Activated CD4-positive, CD25-positive, alpha-beta regulatory T cell treated with anti-CD3 and anti-CD28 coated beads, Interleukin-2, amount 50 U/mL, for 72 hours (primary cell): ENCODE results near the gene IMMP2L.

Experiments used
- DNase-seq: peaks from one replicate; pipeline ENCODE4 v3.0.0; 2021

IMMP2L gene

DNA sequence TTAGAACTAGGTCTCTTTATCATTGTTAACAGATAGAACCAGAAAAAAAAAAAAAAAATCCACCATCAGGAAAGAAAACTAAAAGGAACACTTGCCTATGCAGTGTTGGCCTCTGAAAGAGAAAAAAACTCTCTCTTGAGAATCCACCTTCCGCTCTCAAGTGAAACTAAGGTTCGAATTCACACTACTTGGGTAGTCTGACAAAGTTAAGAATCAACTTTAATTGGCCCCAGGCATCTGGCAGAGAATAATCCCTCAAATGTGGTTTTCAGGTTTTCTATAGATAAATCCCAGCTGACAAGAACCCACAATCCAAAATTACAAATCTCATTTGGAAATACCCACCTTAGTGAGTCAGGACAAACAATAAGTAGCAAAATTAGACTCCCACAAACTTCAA is 671.1 kb downstream of the IMMP2L start:
- DNase-seq: no peak

DNA sequence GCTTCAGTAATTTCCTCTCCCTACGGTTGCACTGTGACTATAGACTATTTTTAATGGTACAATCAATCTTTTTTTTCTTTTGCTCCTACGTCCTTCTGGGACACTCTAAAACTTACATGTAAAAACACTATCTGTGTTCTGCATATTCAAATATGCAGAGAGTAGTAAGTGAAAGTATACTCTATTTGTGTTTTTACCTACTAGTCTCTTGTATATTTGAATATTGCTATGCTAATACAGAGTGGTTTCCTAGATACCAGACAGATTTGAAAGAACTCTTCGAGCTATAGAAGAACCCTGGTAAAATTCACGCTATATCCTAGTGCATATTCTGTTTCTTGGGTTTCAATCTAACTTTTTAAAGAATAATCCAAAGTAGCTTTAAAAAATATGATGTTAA is 672.2 kb downstream of the IMMP2L start:
- DNase-seq: no peak

- no peak for DNase-seq
Observed at GRCh38 chr7:110889335-110889734, 673.0 kb downstream of the IMMP2L start.

- no peak for DNase-seq
Observed at GRCh38 chr7:110888641-110889040, 673.7 kb downstream of the IMMP2L start.

DNA sequence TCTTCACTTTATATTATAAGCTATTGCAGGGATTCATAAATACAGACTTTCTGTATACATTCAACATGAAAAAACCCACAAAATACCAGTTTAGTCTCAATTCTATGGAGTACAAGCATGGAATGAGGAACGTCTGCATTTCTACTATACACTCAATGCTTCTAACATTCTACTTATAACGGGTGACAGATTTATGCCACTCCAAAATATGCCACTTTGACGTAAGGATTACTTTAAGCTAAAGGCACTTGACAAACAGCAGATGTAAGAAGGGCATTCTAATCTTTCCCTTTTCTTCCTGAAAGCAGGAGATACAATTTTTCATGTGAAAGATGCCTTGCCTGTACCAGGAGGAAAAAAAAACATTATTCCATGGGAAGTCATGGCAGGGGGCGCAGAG is 676.8 kb downstream of the IMMP2L start:
- DNase-seq: no peak

GRCh38 chr7:110881721-110882120 is 680.6 kb downstream of the IMMP2L start:
- DNase-seq: no peak

GRCh38 chr7:110880971-110881370 is 681.3 kb downstream of the IMMP2L start:
- DNase-seq: no peak

GRCh38 chr7:110877016-110877415 is 685.3 kb downstream of the IMMP2L start:
- no peak for DNase-seq

- DNase-seq: no peak
Observed at GRCh38 chr7:110875346-110875745, 686.9 kb downstream of the IMMP2L start.

GRCh38 chr7:110871856-110872255 is 690.4 kb downstream of the IMMP2L start:
- no peak for DNase-seq

GRCh38 chr7:110870926-110871325 is 691.4 kb downstream of the IMMP2L start:
- DNase-seq: no peak

GRCh38 chr7:110868458-110868857 is 693.8 kb downstream of the IMMP2L start:
- DNase-seq: no peak

DNA sequence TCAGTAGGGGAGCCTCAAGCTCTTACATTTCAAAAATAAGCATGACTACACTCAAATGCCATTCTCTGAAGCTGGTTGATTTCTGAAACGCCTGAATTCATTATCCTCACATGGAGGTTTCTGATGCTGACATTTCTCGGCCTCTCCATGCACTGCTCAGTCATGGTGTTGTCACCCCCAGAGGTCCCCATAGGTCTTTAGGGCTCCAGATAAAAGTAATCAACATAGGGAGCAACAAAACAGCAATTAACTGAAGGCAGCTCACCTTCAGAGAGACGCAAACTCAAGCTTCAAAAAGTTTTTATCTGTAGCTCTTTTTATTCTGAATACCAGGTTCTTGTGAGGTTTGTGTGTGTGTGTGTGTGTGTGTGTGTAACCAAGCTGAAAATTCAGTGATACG is 694.5 kb downstream of the IMMP2L start:
- no peak for DNase-seq

- no peak for DNase-seq
Observed at GRCh38 chr7:110863258-110863657, 699.0 kb downstream of the IMMP2L start.

- no peak for DNase-seq
Observed at GRCh38 chr7:110861163-110861562, 701.1 kb downstream of the IMMP2L start.

- DNase-seq: no peak
Observed at GRCh38 chr7:110857106-110857505, 705.2 kb downstream of the IMMP2L start.

- no peak for DNase-seq
Observed at GRCh38 chr7:110856704-110857103, 705.6 kb downstream of the IMMP2L start.

GRCh38 chr7:110854651-110855050 is 707.6 kb downstream of the IMMP2L start:
- DNase-seq: no peak

- no peak for DNase-seq
Observed at GRCh38 chr7:110854166-110854565, 708.1 kb downstream of the IMMP2L start.

DNA sequence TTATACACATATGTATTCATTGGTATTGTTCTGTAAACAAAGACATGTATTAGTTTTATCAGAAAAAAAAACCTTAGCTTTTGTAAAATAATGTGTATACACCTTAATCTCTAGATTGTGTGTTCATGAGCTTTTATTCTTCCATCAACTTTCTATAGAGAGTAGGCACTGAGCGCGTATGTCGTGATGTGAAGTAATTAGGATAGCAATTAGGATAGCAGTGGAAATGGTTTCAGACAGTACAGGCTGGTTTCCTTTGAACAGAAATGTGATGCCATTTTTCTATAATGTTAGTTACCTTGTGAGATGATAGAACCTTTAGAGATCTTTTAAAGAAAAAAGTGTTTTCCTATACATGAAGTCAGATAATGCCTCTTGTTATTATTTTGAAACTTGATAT is 709.0 kb downstream of the IMMP2L start:
- DNase-seq: no peak

DNA sequence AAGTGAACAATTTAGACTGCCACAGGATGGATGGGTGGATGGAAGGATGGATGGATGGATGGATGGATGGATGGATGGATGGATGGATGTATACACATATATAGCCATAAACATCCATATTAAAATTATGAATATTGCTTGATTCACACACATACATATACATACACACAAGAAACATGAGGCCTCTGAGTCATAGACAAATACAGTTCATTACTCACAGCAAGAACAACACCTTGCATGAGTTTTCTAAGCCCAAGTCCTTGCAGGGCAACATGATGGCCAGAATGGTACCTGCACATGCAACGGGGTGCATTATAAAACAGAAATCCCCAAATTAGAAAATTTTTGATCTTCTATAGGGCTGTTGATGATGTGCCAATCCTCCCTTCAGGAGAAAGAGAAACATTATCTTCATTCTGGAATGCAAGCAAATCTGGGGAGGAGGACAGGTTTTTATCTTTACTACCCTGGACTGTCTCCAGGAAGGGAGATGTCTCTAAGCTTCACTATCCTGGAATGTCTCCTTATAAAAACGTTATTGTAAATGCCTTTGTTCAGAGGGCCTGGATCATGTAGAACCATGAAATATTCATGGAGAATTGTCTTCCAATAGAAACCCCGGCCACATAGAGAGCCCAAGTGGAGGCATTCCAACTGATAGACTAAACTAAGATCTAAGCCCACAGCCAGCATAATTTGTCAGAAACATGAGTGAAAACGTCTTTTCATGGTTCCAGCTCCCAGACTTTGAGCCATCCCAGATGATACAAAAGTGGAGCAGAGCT is 709.9 kb downstream of the IMMP2L start:
- DNase-seq: no peak

- DNase-seq: no peak
Observed at GRCh38 chr7:110850224-110850623, 712.1 kb downstream of the IMMP2L start.

- no peak for DNase-seq
Observed at GRCh38 chr7:110842796-110843195, 719.5 kb downstream of the IMMP2L start.

DNA sequence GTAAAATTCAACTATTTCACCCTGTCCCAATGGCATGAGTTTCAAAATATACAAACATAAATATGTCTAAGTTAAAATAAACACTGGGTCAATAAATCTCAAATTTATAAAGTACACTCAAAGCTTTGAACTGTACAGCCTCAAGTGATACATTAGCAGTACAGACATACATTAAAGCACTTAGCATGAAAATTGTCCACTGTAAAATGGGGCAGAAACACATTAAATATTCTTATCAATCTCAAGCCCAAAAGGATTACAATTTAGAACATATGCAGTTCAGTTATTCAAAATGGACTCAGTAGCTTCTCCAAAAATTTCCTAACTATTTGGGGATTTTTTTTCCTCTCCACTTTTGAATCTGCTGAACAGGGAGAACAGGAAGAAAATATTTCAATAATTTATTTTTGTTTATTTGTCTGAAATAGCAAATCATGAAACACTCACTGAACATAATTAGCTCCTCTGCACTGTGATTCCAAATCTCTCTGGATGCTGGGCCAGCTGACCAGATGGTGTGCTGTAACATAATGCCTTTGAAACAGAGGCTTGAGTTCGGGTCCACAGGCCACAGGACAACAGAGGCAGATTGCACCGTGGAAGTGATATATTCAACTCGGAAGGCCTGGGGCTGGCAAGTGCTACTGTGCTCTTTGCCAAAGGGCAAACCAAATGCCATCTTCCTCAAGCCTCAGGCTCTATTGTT is 720.3 kb downstream of the IMMP2L start:
- DNase-seq: no peak

DNA sequence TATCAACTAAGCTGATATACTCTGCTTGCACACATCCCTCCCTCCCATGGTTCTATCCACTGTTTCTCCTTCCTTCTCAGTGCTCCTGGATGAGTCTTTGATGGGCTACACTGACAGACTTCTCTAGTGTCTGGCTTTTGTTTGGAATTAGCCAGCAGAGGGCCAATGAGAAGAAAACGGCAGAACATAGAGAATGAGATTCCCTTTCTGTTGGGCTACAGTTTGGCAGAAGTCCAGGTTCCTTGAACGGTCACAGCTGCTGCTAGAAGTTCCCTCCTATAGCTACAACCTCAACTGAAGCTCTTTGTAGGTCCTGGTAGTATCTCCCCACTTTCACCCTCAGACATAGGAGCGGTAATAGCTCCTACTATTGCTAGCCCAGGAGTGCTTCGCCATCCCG is 722.4 kb downstream of the IMMP2L start:
- DNase-seq: no peak
